T-helper 9 cell (primary cell): ENCODE results near the gene SLC6A5.

Experiments used
- DNase-seq: peaks from one replicate; pipeline ENCODE4 v3.0.0-alpha.2; 2020

SLC6A5 gene

GRCh38 chr11:20671856-20672546 is 72.6 kb downstream of the SLC6A5 start:
- DNase-seq, result no peak

GRCh38 chr11:20672575-20672974 is 73.2 kb downstream of the SLC6A5 start:
- DNase-seq, result no peak

GRCh38 chr11:20676658-20677057 is 77.2 kb downstream of the SLC6A5 start:
- DNase-seq, result no peak

GRCh38 chr11:20688761-20689160 is 89.4 kb downstream of the SLC6A5 start:
- DNase-seq, result no peak

GRCh38 chr11:20707876-20708275 is 108.5 kb downstream of the SLC6A5 start:
- DNase-seq, result no peak
